HS-27A (cell line): Measurements from ENCODE around the gene POLA2.
"Not testable (repeated sequence)": the region's sequence is repeated elsewhere in the genome, so short reads cannot be mapped to it uniquely, and the experiment has no call there.

Source experiments
- DNase-seq: peaks from one replicate; pipeline ENCODE4 v3.0.0-alpha.2; 2012; ENCODE audit warnings: low read depth, missing footprints

POLA2 gene, protein sequence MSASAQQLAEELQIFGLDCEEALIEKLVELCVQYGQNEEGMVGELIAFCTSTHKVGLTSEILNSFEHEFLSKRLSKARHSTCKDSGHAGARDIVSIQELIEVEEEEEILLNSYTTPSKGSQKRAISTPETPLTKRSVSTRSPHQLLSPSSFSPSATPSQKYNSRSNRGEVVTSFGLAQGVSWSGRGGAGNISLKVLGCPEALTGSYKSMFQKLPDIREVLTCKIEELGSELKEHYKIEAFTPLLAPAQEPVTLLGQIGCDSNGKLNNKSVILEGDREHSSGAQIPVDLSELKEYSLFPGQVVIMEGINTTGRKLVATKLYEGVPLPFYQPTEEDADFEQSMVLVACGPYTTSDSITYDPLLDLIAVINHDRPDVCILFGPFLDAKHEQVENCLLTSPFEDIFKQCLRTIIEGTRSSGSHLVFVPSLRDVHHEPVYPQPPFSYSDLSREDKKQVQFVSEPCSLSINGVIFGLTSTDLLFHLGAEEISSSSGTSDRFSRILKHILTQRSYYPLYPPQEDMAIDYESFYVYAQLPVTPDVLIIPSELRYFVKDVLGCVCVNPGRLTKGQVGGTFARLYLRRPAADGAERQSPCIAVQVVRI

GRCh38 chr11:65261591-65262380, at the start of gene POLA2:
Gene POLA2, plus strand, starts transcription at chr11:65261962. Its CDS starts 331 bp downstream, at chr11:65262293.
- DNase-seq: peak; percentile 96

GRCh38 chr11:65212226-65212801, 49.4 kb upstream of the POLA2 start:
- no peak for DNase-seq

DNA sequence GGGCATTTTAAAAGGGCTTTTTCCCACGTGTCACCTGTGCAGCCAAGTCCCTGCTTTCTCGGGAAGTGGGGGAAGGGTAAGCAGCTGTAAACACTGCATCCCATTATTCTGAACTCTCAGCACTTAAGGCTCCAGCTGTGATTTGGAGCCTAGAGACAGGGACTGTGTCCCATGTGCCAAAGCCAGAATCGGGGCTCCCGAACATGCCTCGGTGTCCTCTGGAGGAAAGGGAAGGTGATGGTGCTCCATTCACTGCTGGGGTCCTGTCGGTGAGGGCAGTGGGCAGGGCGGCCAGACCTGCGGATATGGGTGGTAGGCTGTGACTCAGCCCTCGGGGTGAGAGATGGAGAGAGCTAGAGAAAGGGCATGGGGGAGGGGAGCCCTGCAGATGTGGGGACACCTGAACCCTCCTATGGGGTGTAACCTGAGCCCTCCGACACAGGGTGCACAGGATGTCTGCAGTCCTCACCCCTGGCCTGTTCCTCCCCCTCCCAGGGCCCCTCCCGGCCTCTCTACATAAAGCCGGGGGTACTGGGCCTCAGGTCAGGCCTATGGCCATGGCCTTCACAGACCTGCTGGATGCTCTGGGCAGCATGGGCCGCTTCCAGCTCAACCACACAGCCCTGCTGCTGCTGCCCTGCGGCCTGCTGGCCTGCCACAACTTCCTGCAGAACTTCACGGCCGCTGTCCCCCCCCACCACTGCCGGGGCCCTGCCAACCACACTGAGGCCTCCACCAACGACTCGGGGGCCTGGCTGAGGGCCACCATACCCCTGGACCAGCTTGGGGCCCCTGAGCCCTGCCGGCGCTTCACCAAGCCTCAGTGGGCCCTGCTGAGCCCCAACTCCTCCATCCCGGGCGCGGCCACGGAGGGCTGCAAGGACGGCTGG, 48.2 kb upstream of the POLA2 start:
- no peak for DNase-seq

- no peak for DNase-seq
These were observed 47.4 kb upstream of the POLA2 start for GRCh38 chr11:65214212-65214845.

- no peak for DNase-seq
These were observed 46.2 kb upstream of the POLA2 start for GRCh38 chr11:65215441-65216076.

- no peak for DNase-seq
These were observed 44.9 kb upstream of the POLA2 start for GRCh38 chr11:65216830-65217229.

DNA sequence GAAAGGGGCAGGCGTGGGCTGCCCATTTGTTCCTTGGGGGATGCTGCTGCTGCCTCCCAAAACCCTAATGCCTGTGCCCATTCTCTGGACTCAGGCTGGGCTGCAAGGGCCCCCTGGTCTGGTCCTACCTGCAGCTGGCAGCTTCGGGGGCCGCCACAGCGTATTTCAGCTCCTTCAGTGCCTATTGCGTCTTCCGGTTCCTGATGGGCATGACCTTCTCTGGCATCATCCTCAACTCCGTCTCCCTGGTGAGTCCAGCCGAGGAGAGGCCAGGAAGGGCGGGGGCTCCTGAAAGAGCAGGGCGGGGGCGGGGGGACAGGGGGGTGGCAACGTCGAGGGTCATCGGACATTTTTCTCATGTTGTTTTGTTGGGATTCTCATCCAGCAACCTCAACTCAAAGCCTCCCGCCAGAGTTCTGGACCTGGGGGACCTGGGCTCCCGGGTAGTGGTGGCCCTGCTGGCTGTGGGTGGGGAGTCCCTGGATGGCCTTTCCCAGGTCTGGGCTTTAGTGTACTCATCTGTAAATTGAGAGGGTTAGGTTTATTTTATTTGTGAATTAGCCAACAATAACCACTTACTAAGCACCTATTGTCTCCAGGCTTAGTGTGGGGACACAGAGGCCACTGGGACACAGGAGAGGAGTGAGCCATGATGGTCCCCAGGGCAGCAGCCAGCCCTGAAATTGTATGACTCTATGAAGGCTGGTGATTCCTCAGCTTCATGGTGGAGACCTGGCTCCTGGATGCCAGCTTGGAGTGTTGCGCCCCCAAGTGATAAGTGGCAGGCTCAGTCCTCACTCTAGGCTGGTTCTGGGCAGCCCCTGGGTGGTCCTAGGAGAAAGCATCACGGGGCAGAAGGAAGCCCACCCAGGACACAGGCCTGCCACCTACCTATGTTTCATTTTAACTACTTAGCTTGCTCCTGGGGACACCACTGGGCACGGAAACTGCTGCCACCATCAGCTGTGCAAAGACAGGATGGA, 44.0 kb upstream of the POLA2 start:
- no peak for DNase-seq

GRCh38 chr11:65218446-65218845, 43.3 kb upstream of the POLA2 start:
- no peak for DNase-seq

DNA sequence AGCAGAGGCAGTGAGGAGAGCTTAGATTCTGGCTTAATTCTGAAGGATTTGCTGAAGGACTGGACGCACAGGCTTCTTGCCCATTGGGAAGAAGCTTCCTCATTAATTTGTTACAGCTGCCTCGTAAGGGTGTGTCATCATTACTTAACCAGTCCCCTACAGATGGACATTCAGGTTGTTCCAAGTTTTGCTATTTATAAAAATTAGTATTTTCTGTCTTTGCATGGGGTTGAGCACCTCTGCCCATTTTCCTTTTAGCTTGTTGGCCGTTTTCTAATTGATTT, 41.9 kb upstream of the POLA2 start:
- no peak for DNase-seq

DNA sequence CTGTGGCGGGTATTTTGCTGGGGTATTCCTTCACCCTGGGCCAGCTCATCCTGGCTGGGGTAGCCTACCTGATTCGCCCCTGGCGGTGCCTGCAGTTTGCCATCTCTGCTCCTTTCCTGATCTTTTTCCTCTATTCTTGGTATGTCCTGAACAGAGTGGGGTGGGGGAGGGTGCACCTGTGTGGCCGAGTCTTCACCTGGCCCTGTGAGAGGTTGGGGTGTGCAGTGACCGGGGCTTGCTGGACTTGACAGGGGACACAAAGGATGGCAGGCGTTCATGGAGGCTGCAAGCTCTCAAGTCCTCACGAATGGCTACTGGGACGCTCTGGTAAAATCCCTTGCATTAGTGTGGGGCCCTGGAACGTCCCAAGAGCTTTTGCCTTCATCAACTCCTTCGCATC, 40.7 kb upstream of the POLA2 start:
- no peak for DNase-seq

DNA sequence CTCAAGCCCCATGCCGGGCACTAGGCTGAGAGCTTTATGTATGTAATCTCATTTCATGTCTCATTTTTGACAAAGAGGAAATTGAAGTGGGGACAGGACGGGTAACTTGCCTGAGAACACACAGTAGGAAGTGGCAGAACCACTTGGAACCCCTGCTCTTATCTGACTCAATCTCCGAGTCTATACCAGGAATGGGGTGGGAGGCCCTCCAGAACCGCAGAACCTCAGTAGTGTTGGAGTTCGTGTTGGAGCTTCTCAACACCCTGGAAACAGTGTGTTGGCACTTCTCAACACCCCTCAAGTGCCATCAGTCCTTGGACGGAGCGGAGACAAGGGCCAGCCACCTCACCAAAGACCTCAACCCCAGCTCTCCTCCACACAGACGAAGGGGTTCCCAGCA, 38.8 kb upstream of the POLA2 start:
- no peak for DNase-seq

GRCh38 chr11:65224930-65225278, 36.9 kb upstream of the POLA2 start:
- DNase-seq: no peak

- DNase-seq: no peak
These were observed 36.3 kb upstream of the POLA2 start for GRCh38 chr11:65225279-65226102.

DNA sequence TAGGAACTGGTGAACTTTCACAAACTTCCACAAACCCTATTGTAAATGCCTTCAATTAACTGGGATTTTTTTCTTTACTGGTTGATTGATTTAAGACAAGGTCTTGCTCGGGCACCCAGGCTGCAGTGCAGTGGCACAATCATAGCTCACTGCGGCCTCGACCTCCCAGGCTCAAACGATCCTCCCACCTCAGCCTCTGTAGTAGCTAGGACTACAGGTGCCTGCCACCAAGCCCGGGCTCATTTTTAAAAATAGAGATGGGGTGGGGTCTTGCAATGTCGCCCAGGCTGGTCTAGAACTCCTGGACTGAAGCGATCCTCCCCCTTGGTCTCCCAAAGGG, 35.7 kb upstream of the POLA2 start:
- no peak for DNase-seq

DNA sequence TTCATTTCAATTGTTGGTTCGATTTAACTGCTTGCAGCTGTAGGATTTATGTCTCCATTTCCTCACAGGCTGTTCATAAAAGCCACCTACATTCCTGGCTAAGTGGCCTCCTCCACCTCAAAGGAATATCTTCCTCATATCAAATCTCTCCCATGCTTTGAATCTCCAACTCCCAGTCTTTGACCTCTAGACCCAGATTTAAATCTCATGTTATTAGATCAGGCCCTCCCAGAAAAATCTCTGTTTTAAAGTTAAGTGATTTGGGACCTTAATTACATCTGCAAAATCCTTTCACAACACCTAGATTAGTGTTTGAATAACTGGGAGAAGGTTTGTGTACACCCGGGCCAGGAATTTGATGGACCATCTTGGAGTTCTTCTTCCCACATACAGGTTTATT, 33.9 kb upstream of the POLA2 start:
- DNase-seq: no peak

- no peak for DNase-seq
These were observed 25.3 kb upstream of the POLA2 start for GRCh38 chr11:65236194-65237059.

DNA sequence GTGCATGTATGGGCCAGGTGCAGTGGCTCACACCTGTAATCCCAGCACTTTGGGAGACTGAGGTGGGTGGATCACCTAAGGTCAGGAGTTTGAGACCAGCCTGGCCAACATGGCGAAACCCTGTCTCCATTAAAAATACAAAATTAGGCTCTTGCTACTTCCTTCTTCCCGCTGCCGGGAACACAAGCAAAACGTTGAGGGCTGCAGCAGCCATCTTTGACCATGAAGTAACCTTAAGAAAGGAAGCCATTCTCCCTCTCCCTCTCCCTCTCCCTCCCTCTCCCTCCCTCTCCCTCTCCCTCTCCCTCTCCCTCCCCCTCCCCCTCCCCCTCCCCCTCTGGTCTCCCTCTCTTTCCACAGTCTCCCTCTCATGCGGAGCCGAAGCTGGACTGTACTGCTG, 23.5 kb upstream of the POLA2 start:
- DNase-seq: not testable (repeated sequence)

DNA sequence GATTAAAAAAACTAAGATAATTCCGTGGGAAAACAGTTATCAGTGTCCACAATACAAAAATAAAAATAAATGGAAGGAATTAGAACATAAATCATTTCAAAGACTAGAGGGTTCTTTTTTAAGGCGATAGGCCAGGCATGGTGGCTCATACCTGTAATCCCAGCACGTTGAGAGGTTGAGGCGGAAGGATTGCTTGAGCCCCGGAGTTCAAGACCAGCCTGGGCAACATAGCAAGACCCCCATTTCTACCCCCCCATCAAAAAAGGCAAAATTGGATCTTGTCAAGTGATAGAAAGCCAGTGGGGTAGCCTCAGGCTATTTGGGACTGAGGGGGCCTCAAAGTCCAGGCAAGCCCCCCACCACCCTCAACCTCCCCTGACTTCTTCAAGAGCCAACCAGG, 20.6 kb upstream of the POLA2 start:
- DNase-seq: no peak
